Anterior cingulate cortex (tissue), 58 donors: ENCODE measurements around the gene FADD.

ENCODE experiments used
- DNase-seq, 58 donors: peaks; one replicate each; lab custom pipeline; 2025; lab: John Stamatoyannopoulos, UW

Gene FADD

DNA sequence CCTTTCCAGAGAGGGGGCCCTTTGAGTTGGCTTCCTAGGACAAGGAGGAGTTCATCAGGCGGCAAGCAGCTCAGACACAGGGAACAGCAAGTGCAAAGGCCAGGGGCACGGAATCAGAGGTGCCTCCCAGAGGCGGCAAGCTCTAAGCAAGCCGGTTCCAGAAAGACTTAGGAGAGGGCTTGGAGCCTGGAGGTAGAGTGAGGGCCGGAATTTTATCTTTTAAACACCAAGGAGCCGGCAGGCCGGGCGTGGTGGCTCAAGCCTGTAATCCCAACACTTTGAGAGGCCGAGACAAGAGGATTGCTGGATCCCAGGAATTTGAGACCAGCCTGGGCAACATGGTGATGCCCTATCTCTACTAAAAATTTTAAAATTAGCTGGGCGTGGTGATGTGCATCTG lies 26.6 kb downstream of the FADD start:
- no peak for DNase-seq

DNA sequence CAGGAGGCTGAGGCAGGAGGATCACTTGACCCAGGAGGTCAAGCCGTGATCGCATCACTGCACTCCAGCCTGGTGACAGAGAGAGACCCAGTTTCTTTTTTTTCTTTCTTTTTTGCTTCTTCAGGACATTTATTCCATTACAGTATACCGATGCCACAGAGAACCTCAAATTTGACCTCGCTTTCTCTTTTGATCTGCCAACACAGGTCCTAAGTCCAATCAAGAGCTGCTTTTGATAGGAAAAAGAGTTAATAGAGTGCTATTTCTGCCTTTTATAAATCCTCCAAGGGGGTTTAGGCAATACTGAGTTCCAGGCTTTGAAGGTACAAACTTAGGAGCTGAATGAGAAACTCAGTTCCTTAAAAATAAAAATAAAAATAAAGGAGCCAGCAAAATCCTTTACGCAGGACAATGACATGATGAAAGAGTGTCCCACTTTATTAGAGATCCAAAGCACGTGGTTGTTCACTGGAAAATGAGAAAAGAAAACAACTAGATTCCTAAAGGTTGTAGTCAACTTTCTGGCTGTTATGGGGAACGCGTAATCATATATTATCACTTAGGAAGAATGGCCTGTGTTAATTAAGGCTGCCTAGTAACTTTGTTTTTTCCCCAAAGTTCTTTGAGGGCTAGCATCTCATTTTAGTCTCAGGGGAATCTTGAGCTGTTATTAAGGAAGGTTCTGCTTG lies 27.2 kb downstream of the FADD start:
- no peak for DNase-seq

DNA sequence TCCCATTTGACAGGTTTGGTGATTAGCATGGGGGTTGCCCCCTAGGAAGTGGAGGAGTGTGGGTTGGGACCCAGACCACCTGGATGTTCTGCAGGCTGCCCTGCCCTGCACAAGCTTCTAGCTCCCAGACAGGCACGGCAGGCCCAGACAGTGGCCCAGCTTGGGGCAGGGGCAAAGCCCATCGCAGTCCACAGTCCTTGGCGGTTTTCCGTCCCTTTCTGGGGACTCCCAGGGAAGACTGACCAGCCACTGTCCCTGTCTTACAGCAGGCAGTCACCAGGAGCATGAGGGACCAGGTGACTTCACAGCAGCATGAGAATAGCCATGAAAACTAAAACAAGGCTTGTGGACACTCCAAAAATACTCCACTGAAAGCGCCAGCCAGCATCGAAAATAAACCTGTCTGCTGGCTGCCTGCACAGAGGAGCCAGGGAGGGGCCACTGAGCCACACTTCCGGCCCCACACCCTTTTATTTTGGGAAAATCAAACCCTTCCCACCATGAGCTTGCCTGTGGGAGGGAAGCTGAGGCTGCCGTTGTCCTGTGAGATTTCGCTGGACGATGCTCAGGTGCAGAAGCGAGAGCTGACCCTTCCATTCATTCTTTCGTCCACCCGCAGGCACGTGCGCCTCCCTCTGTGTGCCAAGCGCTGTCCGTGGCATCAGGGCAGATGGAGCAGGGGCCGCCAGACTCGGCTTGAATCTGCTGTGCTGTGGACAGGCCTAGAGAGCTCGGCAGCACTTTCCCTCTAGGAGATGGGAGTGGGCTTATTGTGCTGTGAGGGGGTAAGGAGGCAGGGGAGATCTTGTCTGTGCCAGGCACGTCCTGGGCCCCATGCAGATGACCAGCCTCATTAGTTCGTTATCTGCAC lies 28.0 kb downstream of the FADD start:
- DNase-seq, result no peak

DNA sequence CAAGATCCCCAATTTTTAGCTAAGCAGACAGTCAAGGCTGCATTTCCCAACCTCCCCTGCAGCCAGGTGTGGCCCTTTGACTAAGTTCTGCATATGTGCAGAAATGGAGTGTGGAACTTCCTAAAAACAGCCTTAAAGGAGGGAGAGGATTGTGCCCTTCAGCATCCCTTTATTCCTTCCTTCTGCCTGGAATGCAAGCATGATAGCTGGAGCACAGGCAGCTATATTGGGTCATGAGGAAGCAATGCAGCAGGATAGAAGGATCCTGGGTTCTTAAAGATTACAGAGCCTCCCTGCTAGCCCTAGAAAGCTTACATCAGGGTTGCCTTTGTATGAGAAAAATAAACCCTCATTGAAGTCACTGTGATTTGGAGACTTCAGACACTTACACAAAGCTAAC lies 29.9 kb downstream of the FADD start:
- DNase-seq, result no peak

DNA sequence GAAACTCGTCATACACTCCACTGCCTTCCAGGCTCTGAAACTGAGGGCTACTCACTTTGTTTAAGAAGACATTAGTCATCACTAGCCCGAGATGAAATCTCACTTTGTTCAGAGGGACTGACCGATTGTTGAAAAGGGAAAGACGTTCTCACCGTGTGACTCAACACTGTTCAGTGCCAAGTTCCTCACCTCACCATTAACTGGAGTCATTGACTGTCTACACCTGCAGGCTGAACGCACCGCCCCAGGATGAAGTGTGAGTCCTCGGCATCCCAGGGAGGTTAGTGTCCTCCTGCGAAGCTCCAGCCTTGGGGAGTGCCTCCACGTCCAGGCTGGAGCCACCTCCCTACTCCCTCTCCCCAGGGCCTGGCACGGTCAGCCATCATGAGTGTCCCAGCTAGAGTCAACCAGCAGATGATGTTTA lies 30.4 kb downstream of the FADD start:
- DNase-seq, result no peak

DNA sequence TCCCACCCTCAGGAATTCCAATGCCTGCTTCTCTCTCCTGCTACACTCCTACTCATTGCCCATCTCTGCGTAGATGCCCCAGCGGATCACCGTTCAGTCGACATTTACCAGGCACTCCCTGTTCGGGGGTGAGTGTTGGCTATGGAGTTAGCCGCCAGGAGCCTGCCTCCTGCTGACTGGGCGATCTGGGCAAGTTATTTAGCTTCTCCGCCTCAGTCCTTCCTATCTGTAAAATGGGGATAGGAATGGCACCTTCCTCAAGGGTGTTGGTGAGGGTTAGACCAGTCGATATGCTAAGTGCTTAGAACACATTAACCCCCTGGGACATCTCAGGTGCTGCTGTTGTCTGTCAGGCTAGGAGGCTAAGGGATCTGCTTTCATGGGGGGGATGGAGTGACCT lies 30.9 kb downstream of the FADD start:
- no peak for DNase-seq

DNA sequence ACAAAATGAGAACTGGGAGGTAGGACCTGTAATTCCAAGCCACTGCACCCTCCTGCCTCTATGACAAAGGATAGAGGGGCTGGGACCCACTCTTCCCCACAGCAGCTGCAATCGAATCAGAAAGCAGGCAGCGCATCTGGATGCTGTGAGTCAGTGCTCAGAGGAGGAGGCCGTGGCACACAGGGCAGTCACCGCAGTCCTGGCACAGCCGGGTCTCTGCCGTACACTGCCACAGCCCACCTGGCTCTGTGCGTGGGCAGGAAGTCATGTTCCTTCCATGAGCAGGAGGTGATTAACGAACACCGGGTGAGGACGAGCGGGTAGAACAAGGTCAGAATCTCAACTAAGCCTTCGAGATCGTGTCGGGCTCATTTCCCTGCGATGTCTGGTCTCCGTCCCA lies 37.2 kb downstream of the FADD start:
- no peak for DNase-seq

DNA sequence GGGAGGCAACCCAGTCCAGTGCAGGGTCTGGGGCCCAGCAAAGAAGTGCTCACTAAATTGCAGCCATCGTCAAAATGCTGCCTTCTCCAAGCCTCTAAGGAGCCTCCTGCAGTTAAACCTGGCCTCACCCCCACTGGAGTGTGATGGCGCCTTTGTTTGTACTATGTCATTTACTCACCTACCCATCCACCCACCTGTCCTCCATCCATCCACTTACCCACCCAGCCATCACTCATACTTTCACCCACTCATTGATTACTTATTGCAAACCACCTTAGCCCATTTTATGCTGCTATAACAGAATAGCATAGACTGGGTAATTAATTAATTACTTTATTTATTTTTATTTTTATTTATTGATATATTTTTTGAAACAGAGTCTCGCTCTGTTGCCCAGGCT lies 38.6 kb downstream of the FADD start:
- DNase-seq, result no peak

DNA sequence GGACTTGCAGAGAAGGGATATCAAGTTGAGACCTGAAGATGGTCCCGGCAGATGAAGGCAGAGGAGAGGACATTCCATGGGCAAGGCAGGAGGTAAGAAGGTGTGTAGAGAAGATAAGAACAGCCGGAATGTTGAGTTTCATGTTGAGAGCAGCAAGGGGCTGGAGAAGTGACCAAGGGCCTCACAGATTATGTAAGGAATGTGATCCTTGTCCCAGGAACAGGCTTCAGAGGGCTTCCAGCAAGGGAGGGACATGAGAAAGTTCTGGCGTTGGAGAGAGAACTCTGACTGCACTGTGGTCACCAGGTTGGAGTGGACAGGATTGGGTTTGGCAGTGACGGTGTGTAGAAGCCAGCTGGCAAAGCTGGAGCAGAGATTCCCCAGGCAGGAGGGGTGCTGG lies 39.8 kb downstream of the FADD start:
- DNase-seq, result no peak

DNA sequence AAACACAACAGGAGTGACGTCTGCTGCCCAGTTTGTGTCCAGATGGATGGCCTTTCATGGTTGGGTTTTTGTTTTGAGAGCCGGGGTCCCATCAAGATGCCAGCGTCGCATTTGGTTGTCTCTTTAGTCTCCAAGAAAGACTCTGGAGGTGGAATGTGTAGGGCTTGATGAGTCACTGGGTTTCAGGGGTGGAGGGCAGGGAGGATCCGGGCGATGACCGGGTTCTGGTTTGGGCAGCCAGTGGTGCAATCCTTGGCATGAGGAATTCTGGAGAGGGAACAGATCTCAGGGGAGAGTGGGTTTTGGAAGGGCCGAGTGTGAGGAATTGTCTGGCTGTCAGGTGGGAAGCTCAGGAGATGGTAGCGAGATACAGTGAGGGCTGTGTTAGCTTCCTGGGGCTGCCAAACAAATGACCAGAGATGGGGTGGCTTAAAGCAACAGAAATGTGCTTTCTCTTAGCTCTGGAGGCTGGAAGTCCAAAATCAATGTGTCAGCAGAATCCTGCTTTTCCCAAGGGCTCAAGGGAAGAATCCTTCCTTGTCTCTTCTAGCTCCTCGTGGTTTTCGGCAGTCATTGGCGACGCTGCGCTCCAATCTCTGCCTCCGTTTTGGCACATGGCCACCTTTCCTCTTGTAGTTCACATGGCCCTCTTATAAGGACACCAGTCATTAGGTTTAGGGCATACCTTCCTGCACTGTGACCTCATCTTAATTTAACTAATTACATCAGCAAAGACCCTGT lies 41.0 kb downstream of the FADD start:
- DNase-seq, result no peak

DNA sequence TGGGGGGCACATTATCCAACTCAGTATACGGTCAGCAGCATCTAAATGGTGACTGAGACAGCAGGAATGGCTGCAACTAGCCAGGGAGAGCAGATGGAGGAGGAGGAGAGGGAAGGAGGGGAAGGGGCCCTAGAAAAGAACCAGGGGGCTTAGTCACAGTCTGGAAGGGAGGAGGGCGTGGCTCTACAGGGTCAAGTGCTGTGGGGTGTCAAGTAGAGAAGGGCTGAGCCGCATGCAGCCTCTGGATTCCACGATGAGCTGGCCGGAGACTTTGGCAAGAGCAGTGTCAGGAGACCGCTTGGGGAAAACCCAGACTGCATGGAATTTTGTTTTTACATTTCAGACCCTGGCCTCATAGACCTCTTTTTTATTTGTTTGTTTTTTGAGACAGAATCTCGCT lies 41.6 kb downstream of the FADD start:
- DNase-seq, result no peak

DNA sequence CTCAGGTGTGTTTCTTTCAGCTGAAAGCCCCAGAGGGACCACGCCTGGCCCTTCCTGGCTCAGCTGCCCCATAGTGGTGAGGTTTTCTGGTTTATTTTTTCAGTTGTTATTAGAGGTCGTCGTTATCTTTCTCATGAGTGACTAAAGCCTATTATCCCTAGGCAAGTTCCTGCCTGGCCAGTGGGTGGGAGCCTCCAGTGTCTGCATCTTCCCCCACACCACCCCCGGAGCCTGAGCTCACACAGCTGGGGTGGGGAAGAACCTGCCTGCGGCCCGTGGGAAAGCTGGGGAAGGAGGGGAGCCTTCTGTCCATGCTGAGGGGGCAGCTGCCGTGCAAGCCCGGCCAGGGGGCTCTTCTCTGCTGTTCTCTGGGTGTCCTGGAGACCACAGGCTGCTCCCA lies 43.1 kb downstream of the FADD start:
- no peak for DNase-seq

DNA sequence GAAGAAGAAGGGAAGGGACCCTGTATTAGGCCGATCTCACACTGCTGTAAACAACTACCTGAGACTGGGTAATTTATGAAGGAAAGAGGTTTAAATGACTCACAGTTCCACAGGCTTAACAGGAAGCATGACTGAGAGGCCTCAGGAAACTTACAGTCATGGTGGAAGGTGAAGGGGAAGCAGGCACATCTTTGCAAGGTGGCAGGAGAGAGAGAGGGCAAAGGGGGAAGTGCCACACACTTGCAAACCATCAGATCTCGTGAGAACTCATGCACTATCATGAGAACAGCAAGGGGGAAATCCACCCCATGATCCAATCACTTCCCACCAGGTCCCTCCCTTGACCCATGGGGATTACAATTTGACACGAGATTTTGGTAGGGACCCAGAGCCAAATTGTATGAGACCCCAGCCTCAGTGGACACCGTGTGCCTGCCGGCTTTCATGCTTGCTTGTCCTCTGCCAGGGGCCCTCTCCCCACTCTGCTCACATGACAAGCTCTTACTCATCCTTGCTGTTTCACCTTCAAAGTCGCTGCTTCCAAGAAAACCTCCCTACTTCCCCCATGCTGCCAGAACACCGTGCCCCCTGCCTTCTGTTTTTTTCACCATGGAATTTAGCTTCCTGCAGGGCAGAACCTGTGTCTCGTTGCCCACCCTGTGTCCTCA lies 44.1 kb downstream of the FADD start:
- no peak for DNase-seq

DNA sequence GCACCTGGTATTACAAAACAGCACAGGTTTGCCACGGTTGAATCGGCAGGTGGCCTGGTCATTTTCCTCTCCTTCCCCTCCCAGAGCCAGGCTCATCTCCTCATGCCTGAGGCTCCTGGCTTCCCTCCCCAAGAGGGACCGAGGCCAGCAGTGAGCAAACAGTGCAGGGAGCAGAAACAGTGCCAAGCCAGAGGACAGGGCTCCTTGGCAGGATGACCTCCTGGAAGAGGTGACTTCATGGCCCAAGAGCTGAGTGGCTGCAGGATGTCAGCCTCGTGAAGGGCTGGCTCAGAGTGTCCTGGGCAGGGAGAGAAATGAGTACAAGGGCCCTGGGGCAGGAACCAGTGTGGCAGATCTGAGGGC lies 44.6 kb downstream of the FADD start:
- DNase-seq, result peak in 3 of 58 donors; percentile 17 to 41 (median 39)

DNA sequence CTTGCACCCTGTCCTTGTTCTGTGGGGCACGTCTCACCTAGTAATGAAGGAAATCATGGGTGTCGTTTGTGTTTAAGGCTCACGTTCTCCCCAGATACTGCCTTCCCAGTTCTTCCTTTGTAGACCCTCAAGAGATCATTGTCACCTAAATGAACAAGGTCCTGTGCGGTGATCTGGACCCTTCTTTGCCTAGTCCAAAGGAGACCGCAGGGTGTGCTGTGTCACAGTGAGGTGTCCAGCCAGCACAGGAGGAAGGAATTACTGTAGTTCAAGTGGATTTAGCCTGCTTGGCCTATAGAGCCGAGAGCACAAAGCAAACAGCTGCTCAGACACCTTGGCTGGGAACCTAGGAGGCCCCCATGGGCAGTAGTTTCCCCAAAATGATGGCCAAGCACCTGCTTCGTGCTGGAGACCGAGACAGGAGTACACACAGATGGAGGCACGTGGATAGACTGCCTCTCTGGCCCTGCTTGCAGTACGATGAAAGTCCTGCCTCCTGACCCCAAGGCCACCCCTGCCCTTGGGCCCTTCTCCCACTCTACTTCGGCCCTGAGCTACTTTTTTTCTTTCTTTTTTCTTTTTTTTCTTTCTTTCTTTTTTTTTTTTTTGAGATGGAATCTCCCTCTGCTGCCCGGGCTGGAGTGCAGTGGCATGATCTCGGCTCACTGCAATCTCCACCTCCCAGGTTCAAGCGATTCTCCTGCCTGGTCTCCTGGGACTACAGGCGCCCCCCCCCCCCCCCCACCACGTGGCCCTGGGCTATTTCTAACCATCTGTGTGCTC lies 48.0 kb downstream of the FADD start:
- DNase-seq, result no peak

DNA sequence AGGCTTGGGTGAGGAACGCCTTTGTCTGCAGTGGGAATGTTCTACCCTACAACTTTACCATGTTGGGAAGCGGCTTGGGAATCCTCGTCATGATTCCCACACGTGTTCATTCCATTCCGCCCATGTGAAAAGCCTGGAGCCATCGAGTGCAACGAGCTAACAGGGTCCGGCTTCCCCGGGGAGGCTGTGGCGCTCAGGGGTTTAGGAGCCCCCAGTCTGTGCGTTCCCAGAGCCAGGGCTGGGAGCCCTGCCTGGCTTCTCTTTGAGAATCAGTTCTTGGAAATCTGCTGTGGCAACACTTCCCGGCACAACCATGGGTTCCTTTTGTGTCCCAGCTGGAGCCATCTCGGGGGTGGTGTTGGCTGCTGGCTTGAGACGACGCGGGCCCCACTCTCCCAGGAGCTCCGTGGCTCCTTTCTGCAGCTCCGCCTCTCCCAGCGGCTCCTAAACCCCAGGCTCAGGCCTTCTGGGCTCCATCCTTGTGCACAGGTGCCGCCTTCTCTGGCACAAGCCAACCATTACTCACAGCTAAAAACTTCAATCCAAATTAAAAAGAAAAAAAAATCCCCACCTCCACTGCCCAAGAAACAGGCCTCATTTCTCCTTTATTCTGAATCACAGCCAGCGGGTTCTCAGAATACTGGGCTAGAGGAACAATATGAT lies 48.7 kb downstream of the FADD start:
- DNase-seq, result peak in 41 of 58 donors; percentile 2 to 80 (median 31)

DNA sequence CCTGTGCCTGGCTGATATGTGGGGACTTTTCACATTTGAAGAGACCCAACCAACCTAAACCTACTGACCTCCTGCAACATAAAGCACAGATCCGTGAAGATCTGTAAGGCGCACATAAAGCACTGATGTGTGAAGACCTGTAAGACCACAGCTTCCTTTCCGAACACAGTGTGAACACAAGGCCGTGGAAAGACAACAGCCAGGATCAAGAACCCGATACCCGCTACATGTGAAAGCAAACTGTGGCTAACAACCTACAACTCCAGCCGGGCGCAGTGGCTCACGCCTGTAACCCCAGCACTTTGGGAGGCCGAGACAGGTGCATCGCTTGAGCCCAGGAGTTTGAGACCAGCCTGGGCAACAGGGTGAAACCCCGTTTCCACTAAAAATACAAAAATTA lies 49.7 kb downstream of the FADD start:
- no peak for DNase-seq

DNA sequence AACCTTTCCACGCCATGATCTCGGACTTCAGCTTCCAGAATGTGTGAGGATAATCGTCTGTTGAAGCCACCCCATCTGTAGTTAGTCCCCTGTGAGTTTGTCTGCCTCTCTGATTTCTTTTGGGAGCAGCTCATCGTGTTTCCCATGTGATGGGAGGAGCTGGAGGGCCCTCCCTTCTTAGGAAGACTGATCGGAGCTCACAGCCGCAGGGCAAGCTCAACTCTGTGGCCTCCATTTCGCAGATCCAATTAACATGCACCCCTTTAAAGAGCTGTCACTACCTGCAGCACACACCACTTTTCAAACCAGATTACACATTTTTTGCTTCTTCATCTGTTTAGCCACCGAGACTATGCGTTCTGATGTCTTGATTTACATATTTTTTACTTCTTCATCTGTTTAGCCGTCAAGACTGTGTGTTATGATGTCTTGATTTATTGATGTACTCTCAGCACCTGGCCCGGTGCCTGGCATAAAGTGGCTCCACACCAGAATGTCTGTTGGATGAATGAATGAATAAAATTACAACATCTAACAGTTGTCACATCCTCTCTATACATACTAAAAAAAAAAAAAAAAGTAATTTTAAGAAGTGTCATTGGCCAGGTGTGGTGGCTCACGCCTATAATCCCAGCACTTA lies 52.5 kb downstream of the FADD start:
- DNase-seq, result no peak
